GM19351 (cell line): ENCODE results near the gene IL17RD.

ENCODE experiments used
- ATAC-seq: cut with Tn5 transposase; IDR thresholded peaks from one replicate; pipeline ENCODE4 v1.9.1; 2021; ENCODE audit warnings: mild to moderate bottlenecking, moderate library complexity; ENCODE audit not compliant: unreplicated experiment

The IL17RD gene

DNA sequence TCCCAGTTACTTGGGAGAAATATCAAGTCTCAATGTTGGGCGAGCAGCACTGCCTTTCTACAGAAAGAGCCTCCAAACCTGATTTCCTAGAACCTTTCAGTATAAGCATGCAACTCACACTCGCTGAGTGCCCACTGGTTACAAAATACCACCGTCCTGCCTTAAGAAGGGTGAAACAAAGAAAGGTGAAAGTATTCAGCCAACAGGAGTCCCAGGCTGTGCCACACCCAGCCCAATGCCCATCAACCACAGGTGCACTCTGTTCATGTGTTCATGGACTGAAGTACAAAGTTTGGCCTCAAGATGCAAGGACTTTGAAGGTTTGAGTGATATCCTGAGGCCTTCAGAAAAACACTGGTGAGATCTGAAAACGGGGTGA lies 34.0 kb downstream of the IL17RD start:
- ATAC-seq: no peak

DNA sequence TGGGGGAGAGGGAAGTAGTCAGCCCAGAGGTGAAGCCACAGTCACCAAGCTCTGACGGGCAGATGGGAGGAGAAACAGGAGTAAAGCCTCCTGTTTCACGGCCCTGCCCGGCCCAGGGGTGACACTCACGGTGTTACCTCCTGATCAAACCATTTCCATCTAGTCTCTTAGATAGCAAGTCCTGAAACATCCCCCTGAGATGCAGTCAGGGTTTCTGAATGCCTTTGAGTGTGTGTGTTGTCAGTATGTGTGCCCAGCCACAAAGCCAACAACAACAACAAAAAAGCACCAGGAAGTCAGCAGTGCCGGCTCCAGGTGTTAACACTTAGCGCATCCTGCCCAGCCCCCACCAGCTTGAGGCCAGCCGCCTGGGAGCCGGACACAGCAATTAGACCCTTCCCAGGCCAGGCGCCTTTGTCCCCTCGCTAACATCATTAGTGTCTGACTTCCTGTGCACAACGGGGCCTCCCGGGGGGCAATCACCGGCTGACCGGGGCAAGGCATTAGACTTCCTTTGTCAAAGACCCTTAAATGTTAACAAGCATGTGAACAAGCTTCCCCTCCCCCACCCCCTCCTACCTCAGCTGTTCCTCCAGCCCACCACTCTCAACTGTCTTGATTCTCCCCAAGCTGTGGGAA lies 34.5 kb downstream of the IL17RD start:
- no peak for ATAC-seq

- no peak for ATAC-seq
These were observed 36.1 kb downstream of the IL17RD start for GRCh38 chr3:57128826-57129667.

- no peak for ATAC-seq
These were observed 37.1 kb downstream of the IL17RD start for GRCh38 chr3:57127891-57128518.

DNA sequence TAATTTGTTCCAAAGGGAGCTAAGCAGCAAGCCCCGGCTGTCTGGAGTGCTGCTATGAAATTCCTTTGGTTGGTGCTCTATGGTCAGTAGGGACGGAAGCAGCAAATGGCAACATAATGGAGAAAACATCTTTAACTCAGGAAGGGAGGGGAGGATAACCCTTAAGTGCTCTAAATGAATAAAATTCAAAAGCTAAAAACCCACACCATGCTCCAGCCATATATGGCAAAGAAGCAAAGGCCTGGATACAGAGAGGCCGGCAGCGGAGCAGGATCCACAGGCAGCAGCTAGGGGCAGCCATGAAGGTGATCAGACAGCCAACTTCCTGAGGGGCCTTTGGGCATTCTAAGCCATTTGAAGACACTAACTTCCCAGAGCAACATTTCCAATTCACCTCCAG lies 38.9 kb downstream of the IL17RD start:
- no peak for ATAC-seq

GRCh38 chr3:57120451-57121174 lies 44.5 kb downstream of the IL17RD start:
- ATAC-seq: no peak

DNA sequence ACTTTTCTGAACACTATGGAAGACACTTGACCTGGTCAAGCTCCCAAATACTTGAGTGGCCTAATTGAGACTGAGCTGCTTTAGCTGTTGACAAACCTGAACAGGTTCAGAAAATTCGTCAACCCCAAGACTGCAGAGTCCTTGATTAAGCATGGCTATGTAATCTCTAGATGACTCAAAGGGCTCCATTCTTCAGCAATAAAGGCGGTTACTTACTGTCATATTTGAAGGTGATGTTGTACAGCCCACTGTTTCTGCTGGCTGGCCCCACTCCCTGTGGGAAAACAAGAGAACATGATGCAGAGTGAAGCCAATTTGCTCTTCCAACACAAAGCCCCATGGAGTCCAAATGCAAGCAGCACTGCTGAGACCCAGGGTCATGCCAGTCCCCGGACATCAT lies 45.1 kb downstream of the IL17RD start:
- no peak for ATAC-seq

GRCh38 chr3:57118254-57118653 lies 46.9 kb downstream of the IL17RD start:
- ATAC-seq: no peak

- no peak for ATAC-seq
These were observed 48.7 kb downstream of the IL17RD start for GRCh38 chr3:57116501-57116900.

DNA sequence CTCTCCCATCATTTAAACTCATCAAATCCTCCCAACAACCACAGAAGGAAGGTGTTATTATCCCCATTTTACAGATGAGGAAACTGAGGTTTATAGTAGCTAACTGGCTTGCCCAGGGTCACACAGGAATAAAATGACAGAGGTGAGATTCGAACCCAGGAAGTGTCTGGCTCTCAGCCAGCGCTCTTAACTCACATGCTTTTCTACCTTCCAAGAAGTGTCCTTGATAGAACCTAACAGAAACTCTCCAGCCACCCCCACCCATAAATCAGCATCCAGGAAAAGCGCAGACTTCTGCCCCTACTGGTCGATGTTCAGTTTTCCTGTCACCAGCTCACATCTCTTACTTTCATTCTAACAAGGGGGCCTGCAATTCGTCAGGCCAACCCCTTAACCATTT lies 52.9 kb downstream of the IL17RD start:
- no peak for ATAC-seq

GRCh38 chr3:57110798-57111197 lies 54.4 kb downstream of the IL17RD start:
- no peak for ATAC-seq

DNA sequence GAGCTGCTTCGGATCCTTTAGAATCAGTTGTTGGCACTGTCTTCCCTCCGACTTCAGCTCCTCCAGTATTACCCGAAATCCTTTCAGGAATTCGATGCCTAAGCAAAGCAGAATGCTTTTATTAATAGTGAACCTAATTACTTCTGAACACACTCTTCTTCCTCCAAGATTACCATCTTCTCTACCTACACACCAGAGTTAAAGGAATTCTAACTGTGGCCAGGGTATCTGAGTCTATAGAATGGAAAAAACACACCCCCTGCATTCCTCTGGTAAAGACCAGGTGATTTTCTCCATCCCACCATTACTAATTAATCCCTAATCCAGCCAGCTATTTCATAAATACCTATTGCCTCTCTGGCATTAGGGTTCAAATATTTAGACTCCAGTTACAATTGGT lies 54.9 kb downstream of the IL17RD start:
- ATAC-seq: no peak

DNA sequence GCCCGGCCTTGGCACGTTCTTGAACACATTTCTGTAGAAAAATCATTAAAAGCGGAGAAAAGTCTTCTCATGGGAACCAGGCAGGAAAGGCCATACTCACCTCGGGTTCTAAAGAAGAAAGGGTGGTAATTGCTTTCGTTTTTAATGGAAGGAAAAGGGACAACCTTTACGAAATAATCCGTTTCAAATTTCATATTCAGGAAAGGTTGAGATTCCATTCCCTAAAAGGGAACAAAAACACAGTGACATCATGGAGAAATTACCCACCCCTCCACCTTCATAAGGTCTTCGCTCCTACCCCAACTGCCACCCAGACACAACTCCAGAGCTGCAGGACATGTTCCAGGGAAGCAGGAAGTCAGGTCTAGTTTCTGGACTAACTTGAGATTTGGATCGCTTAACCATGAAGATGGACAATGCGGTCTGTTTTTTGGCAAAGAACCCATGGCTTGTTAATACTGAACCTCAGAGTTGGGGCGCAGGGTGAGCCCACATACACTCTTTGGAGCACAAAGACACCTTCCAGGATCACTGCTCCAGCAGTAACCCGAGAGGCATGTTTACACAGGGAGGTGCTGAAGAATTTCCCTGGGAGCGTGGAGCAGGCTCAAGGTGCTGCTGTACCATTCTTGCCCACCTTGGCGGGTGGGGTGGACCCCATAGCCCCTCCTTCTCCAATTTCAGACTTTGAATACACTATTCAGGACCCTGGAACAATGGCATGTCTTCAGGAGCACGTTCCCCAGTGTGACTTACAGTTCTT lies 55.5 kb downstream of the IL17RD start:
- no peak for ATAC-seq

DNA sequence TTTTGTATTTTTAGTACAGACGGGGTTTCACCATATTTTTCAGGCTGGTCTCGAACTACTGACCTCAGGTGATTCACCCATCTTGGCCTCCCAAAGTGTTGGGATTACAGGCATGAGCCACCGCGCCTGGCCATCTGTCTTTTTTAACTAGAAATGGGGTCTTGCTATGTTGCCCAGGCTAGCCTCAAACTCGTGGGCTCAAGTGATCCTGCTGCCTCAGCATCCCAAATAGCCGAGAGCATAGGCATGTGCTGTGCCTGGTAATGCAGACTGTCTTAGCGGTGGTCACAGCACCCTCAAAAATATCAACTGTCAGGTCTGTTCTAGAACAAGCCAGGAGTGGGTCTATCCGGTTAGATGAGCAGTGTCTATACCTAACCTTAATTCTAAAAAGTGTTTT lies 56.5 kb downstream of the IL17RD start:
- ATAC-seq: no peak

- no peak for ATAC-seq
These were observed 59.6 kb downstream of the IL17RD start for GRCh38 chr3:57105585-57105984.

- no peak for ATAC-seq
These were observed 65.0 kb downstream of the IL17RD start for GRCh38 chr3:57100046-57100695.

- no peak for ATAC-seq
These were observed 66.5 kb downstream of the IL17RD start for GRCh38 chr3:57098418-57099310.

GRCh38 chr3:57097536-57097935 lies 67.6 kb downstream of the IL17RD start:
- ATAC-seq: no peak

DNA sequence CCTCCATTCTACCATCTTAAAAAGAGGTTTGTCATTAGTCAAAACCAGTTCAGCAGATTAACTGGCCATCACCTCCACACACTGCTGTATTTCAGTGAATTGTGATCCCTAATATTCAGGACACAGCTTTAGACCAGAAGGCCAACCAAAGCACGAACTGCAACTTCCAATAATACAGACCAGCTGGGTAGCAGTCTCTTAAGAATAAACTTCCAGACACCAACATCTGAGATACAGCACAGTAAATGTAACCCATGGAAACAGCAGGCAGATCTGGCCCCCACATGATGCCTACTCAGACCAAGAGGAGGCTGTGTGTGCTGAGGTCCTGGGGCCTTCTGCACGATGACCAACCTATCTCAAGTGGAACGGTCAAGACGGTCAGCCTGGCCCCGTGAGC lies 69.8 kb downstream of the IL17RD start:
- no peak for ATAC-seq
